ENCODE measurements around the gene SERPINA5. TPM values are rescaled to one million over a fixed set of nuclear protein-coding genes. Genes with fewer than 3 reads are reported as not detected.

The SERPINA5 gene
- total and polyA plus RNA-seq, 2 of the 13 experiments (the other 11 are each of a cell fraction or from before 2014, with no cell fraction given), result 449 to 498 TPM

GRCh38 chr14:94598816-94599655 is 17.8 kb downstream of the SERPINA5 start (continued):
- TF ChIP-seq ZNF597 (CRISPR knock-in tag; IDR thresholded peaks at IDR 0.05), result no peak
- TF ChIP-seq SYNCRIP (IDR thresholded peaks at IDR 0.05; ENCODE audit: insufficient read depth, low read depth, low read length), result no peak
- peak; percentile 94 for TF ChIP-seq ETV5 (CRISPR knock-in tag; IDR thresholded peaks at IDR 0.05; ENCODE audit: borderline replicate concordance)
- no peak for TF ChIP-seq RFX1 (IDR thresholded peaks at IDR 0.05)
- no peak; the same call in 1 of the 2 replicates for TF ChIP-seq ZNF430 (CRISPR knock-in tag; IDR thresholded peaks at IDR 0.05)
- peak; percentile 82 for TF ChIP-seq ELF1 (CRISPR knock-in tag; IDR thresholded peaks at IDR 0.05)
- no peak for TF ChIP-seq ZNF207 (IDR thresholded peaks at IDR 0.05; ENCODE audit: borderline replicate concordance)
- peak; percentile 95 to 96 for TF ChIP-seq NR2F1 (CRISPR knock-in tag; IDR thresholded peaks at IDR 0.05)
- peak; percentile 69; the same call in 1 of the 2 replicates for TF ChIP-seq CBFB (CRISPR knock-in tag; IDR thresholded peaks at IDR 0.05)
- TF ChIP-seq CREBL2 (CRISPR knock-in tag; IDR thresholded peaks at IDR 0.05; ENCODE audit: borderline replicate concordance), result no peak
- 0 out of 2 replicates have a peak, but pooled peaks have one; percentile 42 for TF ChIP-seq ZBTB8A (CRISPR knock-in tag; IDR thresholded peaks at IDR 0.05; ENCODE audit: borderline replicate concordance, low read depth)
- TF ChIP-seq KAT2B (IDR thresholded peaks at IDR 0.05; ENCODE audit: borderline replicate concordance, low read depth, low read length), result no peak
- TF ChIP-seq THYN1 (CRISPR knock-in tag; IDR thresholded peaks at IDR 0.05; ENCODE audit: borderline replicate concordance, low read depth), result no peak
- no peak for TF ChIP-seq PRPF4 (IDR thresholded peaks at IDR 0.05; ENCODE audit: low read depth, low read length, poor library complexity, severe bottlenecking)
- TF ChIP-seq ZNF275 (CRISPR knock-in tag; IDR thresholded peaks at IDR 0.05; ENCODE audit: borderline replicate concordance), result peak; percentile 89; the same call in 1 of the 2 replicates
- TF ChIP-seq ELF3 (CRISPR knock-in tag; IDR thresholded peaks at IDR 0.05), result peak; percentile 98
- peak; percentile 68 for TF ChIP-seq ZNF598 (CRISPR knock-in tag; IDR thresholded peaks at IDR 0.05; ENCODE audit: borderline replicate concordance)
- no peak for TF ChIP-seq ZNF34 (CRISPR knock-in tag; IDR thresholded peaks at IDR 0.05; ENCODE audit: borderline replicate concordance)
- peak; percentile 70 for TF ChIP-seq MEIS1 (CRISPR knock-in tag; IDR thresholded peaks at IDR 0.05; ENCODE audit: borderline replicate concordance)
- no peak for TF ChIP-seq GLI4 (CRISPR knock-in tag; IDR thresholded peaks at IDR 0.05; ENCODE audit: borderline replicate concordance)
- peak; percentile 99 for TF ChIP-seq FOXK1 (CRISPR knock-in tag; IDR thresholded peaks at IDR 0.05; ENCODE audit: borderline replicate concordance, low read depth)
- peak; percentile 96 for TF ChIP-seq ARID2 (CRISPR knock-in tag; IDR thresholded peaks at IDR 0.05; ENCODE audit: borderline replicate concordance)
- peak; percentile 91 for TF ChIP-seq SIX4 (CRISPR knock-in tag; IDR thresholded peaks at IDR 0.05)
- TF ChIP-seq ZNF577 (CRISPR knock-in tag; IDR thresholded peaks at IDR 0.05; ENCODE audit: borderline replicate concordance, low read depth), result no peak
- peak; percentile 61 for TF ChIP-seq HHEX (CRISPR knock-in tag; IDR thresholded peaks at IDR 0.05)
- no peak for TF ChIP-seq YY1 (IDR thresholded peaks at IDR 0.05; ENCODE audit: insufficient read depth, insufficient replicate concordance, low read depth, low read length)
- TF ChIP-seq ZNF160 (CRISPR knock-in tag; IDR thresholded peaks at IDR 0.05), result no peak; the same call in 1 of the 2 replicates
- no peak for TF ChIP-seq NONO (IDR thresholded peaks at IDR 0.05)
- TF ChIP-seq NONO (CRISPR knock-in tag; conservative IDR thresholded peaks at IDR 0.05), result peak; percentile 82
